H1 (cell line): Measurements from ENCODE around the gene MAGI2.

ENCODE experiments used
- CTCF ChIP-seq, 3 experiments: IDR thresholded peaks; 1 replicate in 2 of 3; 2 replicates in 1 of 3; pipeline versions ENCODE4 v1.5.1 to v1.6.1; 2011; ENCODE audit warnings: low read length in 3 of 3, mild to moderate bottlenecking in 3 of 3, inconsistent platforms in 2 of 3, low read depth in 1 of 3, moderate library complexity in 1 of 3; ENCODE audit not compliant: insufficient read depth in 1 of 3; ENCODE audit errors: control extremely low read depth in 1 of 3
- EZH2 ChIP-seq: fragments of 200-600 bp; sonication (generic); IDR thresholded peaks from 2 replicates; pipeline ENCODE4 v1.7.1; 2012; ENCODE audit warnings: low read depth, mild to moderate bottlenecking, moderate library complexity, low read length, inconsistent platforms; ENCODE audit not compliant: severe bottlenecking
- GABPA ChIP-seq: IDR thresholded peaks from 2 replicates; pipeline ENCODE4 v1.6.1; 2011; ENCODE audit warnings: mild to moderate bottlenecking, low read length, moderate library complexity, borderline replicate concordance; ENCODE audit not compliant: insufficient read depth
- NRF1 ChIP-seq: IDR thresholded peaks from 2 replicates; pipeline ENCODE4 v1.6.1; 2011; ENCODE audit warnings: mild to moderate bottlenecking, low read depth, low read length, improper control_type of control experiment
- POLR2A ChIP-seq, 2 experiments: IDR thresholded peaks; 1 replicate in 1 of 2; 2 replicates in 1 of 2; pipeline ENCODE4 v1.6.1; 2011; ENCODE audit warnings: low read depth in 2 of 2, low read length in 2 of 2, mild to moderate bottlenecking in 2 of 2; ENCODE audit errors: control extremely low read depth in 1 of 2
- POLR2AphosphoS5 ChIP-seq: IDR thresholded peaks from 2 replicates; pipeline ENCODE4 v1.6.1; 2011; ENCODE audit warnings: low read depth, low read length
- RFX5 ChIP-seq: IDR thresholded peaks from 2 replicates; pipeline ENCODE4 v1.6.1; 2011; ENCODE audit warnings: low read depth, low read length, improper control_type of control experiment, borderline replicate concordance
- RNF2 ChIP-seq: fragments of 200-900, 300-1000 bp; sonication (generic); IDR thresholded peaks from 2 replicates; pipeline ENCODE4 v1.7.1; 2016; ENCODE audit warnings: borderline replicate concordance, low read depth, mild to moderate bottlenecking, antibody characterized with exemption, low read length; ENCODE audit not compliant: poor library complexity, severe bottlenecking; ENCODE audit errors: missing control alignments
- SAP30 ChIP-seq: fragments of 300-600 bp; sonication (generic); IDR thresholded peaks from 2 replicates; pipeline ENCODE4 v1.7.1; 2012; ENCODE audit warnings: low read length, moderate library complexity, mild to moderate bottlenecking, inconsistent platforms; ENCODE audit not compliant: insufficient read depth, insufficient replicate concordance
- SIN3A ChIP-seq, 2 experiments: IDR thresholded peaks in 1 of 2; conservative IDR thresholded peaks in 1 of 2; 2 replicates each; pipeline ENCODE4 v1.6.1; 2011 to 2012; ENCODE audit warnings: low read length in 2 of 2, improper control_type of control experiment in 1 of 2, low read depth in 1 of 2, mild to moderate bottlenecking in 1 of 2
- SP2 ChIP-seq: IDR thresholded peaks from 2 replicates; pipeline ENCODE4 v1.6.1; 2012; ENCODE audit warnings: mild to moderate bottlenecking, low read length, inconsistent platforms
- TCF12 ChIP-seq: IDR thresholded peaks from 2 replicates; pipeline ENCODE4 v1.6.1; 2011; ENCODE audit warnings: low read depth, mild to moderate bottlenecking, low read length
- USF2 ChIP-seq: IDR thresholded peaks from 2 replicates; pipeline ENCODE4 v1.6.1; 2011; ENCODE audit warnings: low read length, improper control_type of control experiment

- TF ChIP-seq CTCF (IDR thresholded peaks at IDR 0.05; ENCODE audit: control extremely low read depth in 1 of 3, insufficient read depth in 1 of 3, low read depth in 1 of 3, low read length in 3 of 3): no peak
- TF ChIP-seq SAP30: no peak
- no peak for TF ChIP-seq SIN3A (conservative IDR thresholded peaks at IDR 0.05 in 1 of 2, IDR thresholded peaks at IDR 0.05 in 1 of 2; ENCODE audit: low read depth in 1 of 2, low read length in 2 of 2)
- TF ChIP-seq POLR2AphosphoS5: no peak
- TF ChIP-seq POLR2A (IDR thresholded peaks at IDR 0.05; ENCODE audit: control extremely low read depth in 1 of 2, low read depth in 2 of 2, low read length in 2 of 2): no peak
- no peak for TF ChIP-seq TCF12
- no peak for TF ChIP-seq SP2
- no peak for TF ChIP-seq RFX5
- no peak for TF ChIP-seq EZH2
- no peak for TF ChIP-seq GABPA
- TF ChIP-seq RNF2: no peak
- TF ChIP-seq NRF1: no peak
- TF ChIP-seq USF2: no peak
Measured at GRCh38 chr7:78168865-78169264, 1284.6 kb downstream of the MAGI2 start.
